Heart right ventricle (tissue), 16 donors: ENCODE measurements around the gene NLRC4. TPM values are rescaled to one million over a fixed set of nuclear protein-coding genes. Genes with fewer than 3 reads are reported as not detected.

Experiments used
- ATAC-seq, 8 donors: fragments of 200-7000 bp; cut with Tn5 transposase; one replicate each; pipeline ENCODE4 v1.9.1; 2020; ENCODE audit warnings: mild to moderate bottlenecking in 8 of 8, moderate library complexity in 8 of 8, moderate number of reproducible peaks in 1 of 8
- DNase-seq, 2 donors: peaks; one replicate each; pipeline ENCODE4 v3.0.0-alpha.2; 2020
- H3K27ac ChIP-seq, 10 donors: fragments of 200-600 bp; sonication (generic) in 2 of 10; one replicate each; pipeline versions ENCODE4 v1.5.0 to v1.8.0; 2020 to 2022; ENCODE audit warnings: mild to moderate bottlenecking in 3 of 10
- H3K27me3 ChIP-seq, 7 donors: fragments of 200-600 bp; one replicate each; pipeline ENCODE4 v1.8.0; 2021 to 2022; ENCODE audit warnings: mild to moderate bottlenecking in 2 of 7
- H3K36me3 ChIP-seq, 9 donors: fragments of 200-600 bp; sonication (generic) in 1 of 9; one replicate each; pipeline versions ENCODE4 v1.5.0 to v1.8.0; 2020 to 2022; ENCODE audit warnings: mild to moderate bottlenecking in 2 of 9
- H3K4me1 ChIP-seq, 9 donors: fragments of 200-600 bp; sonication (generic) in 1 of 9; one replicate each; pipeline versions ENCODE4 v1.5.0 to v1.8.0; 2020 to 2022; ENCODE audit warnings: mild to moderate bottlenecking in 4 of 9
- H3K4me3 ChIP-seq, 10 donors: fragments of 200-600 bp; sonication (generic) in 2 of 10; one replicate each; pipeline versions ENCODE4 v1.5.0 to v1.8.0; 2020 to 2022; ENCODE audit warnings: mild to moderate bottlenecking in 7 of 10, moderate library complexity in 2 of 10
- H3K9me3 ChIP-seq, 11 donors: fragments of 200-600 bp in 10 of 11; sonication (generic) in 2 of 11; one replicate each; pipeline versions ENCODE4 v1.5.0 to v1.8.0; 2013 to 2022; ENCODE audit warnings: mild to moderate bottlenecking in 2 of 11, control low read depth in 1 of 11, moderate library complexity in 1 of 11
- WGBS, 2 donors: extraction: QIAGEN DNeasy Blood & Tissue Kit; methylation state at CpG; one replicate each; pipeline ENCODE4 v1.1.7; 2013; ENCODE audit warnings: inconsistent platforms in 1 of 2; 5-methylcytosine and 5-hydroxymethylcytosine counted together
- intact Hi-C, 10 donors: fragments of 100-400 bp; cut with DNase I; formaldehyde crosslinking; loops; one replicate each; pipeline versions ENCODE4 v1.11.1 to v1.14.2; 2022
- polyA plus RNA-seq, 2 donors: library from polyadenylated mRNA; stranded (reverse); fragments of 200-250 nt; gene quantifications; one replicate each; pipeline ENCODE4 v1.2.3, GENCODE V29; 2013
- total RNA-seq, 10 donors: library from RNA; stranded (reverse); fragmentation: NEBNext Ultra II Directional in 3 of 10; extraction: Animal tissue kit (Norgen Biotek cat#: 25700) in 3 of 10; gene quantifications; one replicate each; pipeline versions ENCODE4 v1.2.1 to v1.2.4, GENCODE V29; 2021 to 2023
- TF ChIP-seq, protein P1 (sequence below), 9 donors: fragments of 200-600 bp; sonication (generic) in 2 of 9; IDR thresholded peaks; one replicate each; pipeline versions ENCODE4 v1.5.0 to v1.8.0; 2021 to 2022; ENCODE audit warnings: antibody characterized with exemption in 9 of 9, mild to moderate bottlenecking in 5 of 9, moderate library complexity in 1 of 9
- donor health status: Arrhythmogenic right ventricular cardiomyopathy.
- donor health status: ischemic (EF 13 %, LVEDD 7.1; RV severe dilation, severe dysfunction).
- donor health status: healthy with polysubstance abuse.
- donor health status: DM: no; HTN: yes; CAD: no.
- donor health status: DM: no; HTN: no; CAD: no.
- donor health status: ischemic (EF 25% LVEDD 6.9; RV normal size, moderate dysfunction).
- donor health status: ischemic (EF 25% LVEDD 5.7; RV mildly dilated, moderate dysfunction).
- donor health status: healthy.
- donor health status: DM: yes; HTN: yes; CAD: no.
- donor health status: Ischemic cardiomyopathy.
- donor health status: ischemic (EF 35%, LVEDD 5.7; RV mildly dilated, moderate dysfunction).
- donor health status: nonischemic (EF 11% LVEDD 7.7; RV severe dilation, severe dysfunction).
- donor health status: DM: yes; HTN: yes; CAD: no.
- donor health status: PGD.
- donor health status: ischemic (EF 29% LVEDD 5.4; RV normal size, mild dysfunction).
- donor health status: nonischemic (EF 23%, LVEDD 6.1; RV moderate dilation, normal function).

NLRC4 gene
- total and polyA plus RNA-seq, 12 donors, result 0.38 to 3.2 (median 0.59) TPM

DNA sequence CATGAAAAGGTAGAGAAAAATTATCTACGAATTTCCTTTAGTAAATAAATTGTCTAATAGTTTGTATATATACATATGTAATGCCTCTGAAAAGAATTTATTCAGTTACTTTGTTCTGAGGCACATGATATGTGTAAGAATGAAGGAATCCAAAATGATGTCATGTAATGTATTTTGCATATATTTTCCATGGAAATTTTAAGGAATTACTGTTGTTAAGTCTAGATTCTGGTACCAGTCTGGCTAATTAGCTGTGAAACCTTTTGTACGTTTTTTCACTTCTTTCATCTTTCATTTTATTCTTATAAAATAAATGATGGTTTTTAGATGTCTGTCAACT, 25.3 kb upstream of the NLRC4 start:
- ATAC-seq (no peak), DNase-seq (no peak)
- H3K9me3 ChIP-seq, result peaks cover 0 to 4% (median under 1%) of the 10 kb centered on the region in 11 donors
- H3K27me3 ChIP-seq, result no peaks in the 10 kb centered on the region
- H3K4me3 ChIP-seq, result no peak overlapping the region
- intact Hi-C loops, result loop anchor here in 1 of 10 donors (10.0 kb wide), 1 partner anchor 65 kb away; the partner anchor contains the start of gene BIRC6
- TF ChIP-seq, protein P1, sequence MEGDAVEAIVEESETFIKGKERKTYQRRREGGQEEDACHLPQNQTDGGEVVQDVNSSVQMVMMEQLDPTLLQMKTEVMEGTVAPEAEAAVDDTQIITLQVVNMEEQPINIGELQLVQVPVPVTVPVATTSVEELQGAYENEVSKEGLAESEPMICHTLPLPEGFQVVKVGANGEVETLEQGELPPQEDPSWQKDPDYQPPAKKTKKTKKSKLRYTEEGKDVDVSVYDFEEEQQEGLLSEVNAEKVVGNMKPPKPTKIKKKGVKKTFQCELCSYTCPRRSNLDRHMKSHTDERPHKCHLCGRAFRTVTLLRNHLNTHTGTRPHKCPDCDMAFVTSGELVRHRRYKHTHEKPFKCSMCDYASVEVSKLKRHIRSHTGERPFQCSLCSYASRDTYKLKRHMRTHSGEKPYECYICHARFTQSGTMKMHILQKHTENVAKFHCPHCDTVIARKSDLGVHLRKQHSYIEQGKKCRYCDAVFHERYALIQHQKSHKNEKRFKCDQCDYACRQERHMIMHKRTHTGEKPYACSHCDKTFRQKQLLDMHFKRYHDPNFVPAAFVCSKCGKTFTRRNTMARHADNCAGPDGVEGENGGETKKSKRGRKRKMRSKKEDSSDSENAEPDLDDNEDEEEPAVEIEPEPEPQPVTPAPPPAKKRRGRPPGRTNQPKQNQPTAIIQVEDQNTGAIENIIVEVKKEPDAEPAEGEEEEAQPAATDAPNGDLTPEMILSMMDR (IDR thresholded peaks at IDR 0.05), result no peak
- H3K4me1 ChIP-seq, result peaks cover 3 to 69% (median 40%) of the 10 kb centered on the region in 9 donors
- H3K36me3 ChIP-seq, result peaks cover 0 to 39% (median 6%) of the 10 kb centered on the region in 9 donors
- peak overlapping the region in 4 of 10 donors; percentile 2 to 82 (median 36) for H3K27ac ChIP-seq
- 80 to 85% methylated on average over 2 of the region's 2 CpGs for WGBS, 2 donors

DNA sequence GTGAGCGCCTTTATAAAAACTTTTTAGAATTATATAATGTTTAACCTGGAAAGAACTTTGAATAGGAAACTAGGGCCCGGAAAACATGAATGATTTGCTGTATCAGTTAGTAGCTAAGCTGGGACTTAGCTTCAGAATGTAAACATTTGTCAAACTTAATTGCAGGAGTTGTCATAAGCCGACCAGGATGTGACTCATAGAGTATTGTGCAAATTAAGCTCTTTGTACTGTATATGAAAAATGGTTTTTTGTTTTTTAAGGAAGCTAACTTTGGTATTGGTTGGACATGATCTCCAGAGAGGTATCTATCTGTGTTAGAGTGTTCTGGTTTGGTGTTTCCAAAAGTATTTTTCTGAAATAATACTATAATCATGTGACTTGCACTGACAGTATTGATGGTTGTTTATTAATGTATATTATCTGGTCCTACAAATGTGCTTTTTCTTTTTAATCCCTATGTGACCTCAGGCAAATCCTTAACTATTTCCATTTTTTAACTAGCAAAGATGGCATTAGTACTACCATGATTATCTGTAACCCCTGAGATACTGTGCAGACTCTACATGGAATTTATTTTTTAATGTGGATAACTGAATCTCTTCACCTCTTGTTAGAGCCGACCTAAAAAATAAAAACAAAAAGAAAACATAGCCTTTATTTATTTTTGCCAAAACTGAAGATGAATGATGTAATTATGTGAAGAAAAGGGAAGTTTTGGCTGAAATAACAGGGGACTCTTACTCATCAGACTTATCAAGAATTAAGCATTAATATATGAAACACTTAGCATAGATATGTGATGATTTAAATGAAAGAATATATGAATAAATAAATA, 24.7 kb upstream of the NLRC4 start:
- TF ChIP-seq, protein P1 (IDR thresholded peaks at IDR 0.05), result no peak
- peak in 3 of 8 donors; percentile 19 to 29 (median 27) for ATAC-seq
- Histone ChIP-seq H3K27me3 (no peaks in the 10 kb centered on the region), H3K9me3 (no peaks in the 10 kb centered on the region), H3K4me3 (no peak overlapping the region), H3K36me3 (peaks cover 0 to 42% (median 6%) of the 10 kb centered on the region in 9 donors), H3K27ac (peak overlapping the region in 4 of 10 donors; percentile 2 to 82 (median 35)), H3K4me1 (peaks cover 5 to 75% (median 41%) of the 10 kb centered on the region in 9 donors)
- 64 to 72% methylated on average over 4 of the region's 4 CpGs for WGBS, 2 donors
- intact Hi-C loops, result loop anchor here in 1 of 10 donors (10.0 kb wide), 1 partner anchor 65 kb away; the partner anchor contains the start of gene BIRC6
- no peak for DNase-seq

DNA sequence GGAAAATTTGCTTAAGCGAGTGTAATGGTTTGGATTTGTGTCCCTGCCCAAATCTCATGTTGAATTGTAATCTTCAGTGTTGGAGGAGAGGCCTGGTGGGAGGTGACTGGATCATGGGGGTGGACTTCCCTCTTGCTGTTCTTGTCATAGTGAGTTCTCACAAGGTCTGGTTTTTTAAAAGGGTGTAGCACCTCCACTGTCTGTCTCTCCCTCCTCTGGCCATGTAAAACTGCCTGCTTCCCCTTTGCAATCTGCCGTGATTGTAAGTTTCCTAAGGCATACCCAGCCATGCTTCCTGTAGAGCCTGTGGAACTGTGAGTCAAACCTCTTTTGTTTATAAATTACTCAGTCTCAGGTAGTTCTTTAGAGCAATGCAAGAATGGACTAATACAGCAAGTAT, 19.6 kb upstream of the NLRC4 start:
- 64 to 78% methylated on average over 2 of the region's 2 CpGs for whole genome bisulfite sequencing, 2 donors
- Histone ChIP-seq H3K27me3 (no peaks in the 10 kb centered on the region), H3K4me1 (peaks cover 5 to 83% (median 62%) of the 10 kb centered on the region in 9 donors), H3K9me3 (no peaks in the 10 kb centered on the region), H3K27ac (peak overlapping the region in 6 of 10 donors; percentile 11 to 57 (median 32)), H3K36me3 (peaks cover 0 to 55% (median 13%) of the 10 kb centered on the region in 9 donors), H3K4me3 (no peak overlapping the region)
- no peak for DNase-seq
- TF ChIP-seq, protein P1 (IDR thresholded peaks at IDR 0.05), result no peak
- ATAC-seq, result peak in 2 of 8 donors; percentile 23 to 37
- intact Hi-C loops, result loop anchor here in 1 of 10 donors (10.0 kb wide), 1 partner anchor 70 kb away; the partner anchor contains the start of gene BIRC6

GRCh38 chr2:32278478-32278853, 13.8 kb upstream of the NLRC4 start:
- peaks cover 0 to 33% (median 13%) of the 10 kb centered on the region in 9 donors for H3K36me3 ChIP-seq
- H3K4me1 ChIP-seq, result peaks cover 0 to 46% (median 36%) of the 10 kb centered on the region in 9 donors
- no peaks in the 10 kb centered on the region for H3K9me3 ChIP-seq
- TF ChIP-seq, protein P1 (IDR thresholded peaks at IDR 0.05), result no peak
- ATAC-seq, result no peak
- H3K27ac ChIP-seq, result peak overlapping the region in 9 of 10 donors; percentile 82 to 95 (median 91)
- intact Hi-C loops, result loop anchor here in 1 of 10 donors (5.0 kb wide), 2 partner anchors 111 to 216 kb away; partner anchors contain the start of genes SLC30A6 and SPAST
- H3K27me3 ChIP-seq, result no peaks in the 10 kb centered on the region
- H3K4me3 ChIP-seq, result peak overlapping the region; percentile 70 to 99 (median 94)
- no peak for DNase-seq
- 16 to 19% methylated on average over 6 of the region's 6 CpGs for WGBS, 2 donors
